Stimulated activated CD4-positive, alpha-beta T cell treated with anti-CD3 and anti-CD28 coated beads, Interleukin-2, amount 100 ng/mL, for 4 hours (primary cell): Measurements from ENCODE around the gene LIPA.

ENCODE experiments used
- DNase-seq: peaks from one replicate; pipeline ENCODE4 v3.0.0-alpha.2; 2020; ENCODE audit warnings: low read depth

Gene LIPA

DNA sequence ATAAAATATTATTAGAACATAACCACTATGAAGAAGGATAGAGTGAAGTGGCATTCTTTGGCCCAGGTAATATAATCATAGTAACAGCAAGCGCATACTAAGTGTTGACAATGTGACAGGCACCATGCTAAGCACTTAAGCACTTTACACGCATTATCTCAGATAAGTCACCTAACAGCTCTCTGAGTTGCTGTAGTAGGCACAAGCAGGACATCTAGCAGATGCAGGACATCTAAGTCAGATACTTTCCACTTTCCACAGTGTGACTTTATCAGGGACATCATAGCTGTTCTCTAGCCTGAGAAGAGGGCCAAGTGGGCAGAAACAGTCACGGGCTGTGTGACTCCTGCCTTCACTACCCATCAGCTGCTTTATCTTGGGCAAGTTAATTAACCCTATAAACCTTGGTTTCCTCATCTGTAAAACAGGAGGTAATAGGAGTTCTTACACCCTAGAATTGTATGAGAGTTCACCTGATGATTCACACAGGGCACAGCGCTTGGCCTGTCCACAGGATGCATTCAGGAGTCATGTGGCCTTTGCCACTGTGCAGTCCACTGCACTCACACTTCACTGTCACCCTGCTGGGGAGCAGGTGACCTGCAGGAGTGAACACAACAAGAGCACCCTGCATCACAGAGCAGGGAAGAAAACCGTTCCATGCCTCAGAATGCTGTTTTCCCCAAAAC lies 12.5 kb downstream of the LIPA start:
- DNase-seq: no peak

DNA sequence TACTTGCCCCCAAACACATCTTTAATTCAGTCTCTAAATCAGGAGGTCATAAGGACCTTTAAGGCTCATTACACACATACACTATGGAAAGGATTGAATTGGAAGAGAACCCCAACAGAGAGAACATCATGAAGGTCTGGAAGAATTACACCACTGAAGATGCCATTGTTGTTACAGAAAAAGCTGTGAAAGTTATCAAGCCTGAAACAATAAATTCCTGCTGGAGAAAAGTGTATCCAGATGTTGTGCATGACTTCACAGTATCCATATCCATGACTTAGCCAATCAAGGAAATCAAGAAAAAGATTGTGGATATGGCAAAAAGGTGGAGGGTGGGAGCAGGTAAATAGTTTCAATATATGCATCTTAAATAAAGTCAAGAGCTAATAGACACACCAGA lies 13.7 kb downstream of the LIPA start:
- no peak for DNase-seq

DNA sequence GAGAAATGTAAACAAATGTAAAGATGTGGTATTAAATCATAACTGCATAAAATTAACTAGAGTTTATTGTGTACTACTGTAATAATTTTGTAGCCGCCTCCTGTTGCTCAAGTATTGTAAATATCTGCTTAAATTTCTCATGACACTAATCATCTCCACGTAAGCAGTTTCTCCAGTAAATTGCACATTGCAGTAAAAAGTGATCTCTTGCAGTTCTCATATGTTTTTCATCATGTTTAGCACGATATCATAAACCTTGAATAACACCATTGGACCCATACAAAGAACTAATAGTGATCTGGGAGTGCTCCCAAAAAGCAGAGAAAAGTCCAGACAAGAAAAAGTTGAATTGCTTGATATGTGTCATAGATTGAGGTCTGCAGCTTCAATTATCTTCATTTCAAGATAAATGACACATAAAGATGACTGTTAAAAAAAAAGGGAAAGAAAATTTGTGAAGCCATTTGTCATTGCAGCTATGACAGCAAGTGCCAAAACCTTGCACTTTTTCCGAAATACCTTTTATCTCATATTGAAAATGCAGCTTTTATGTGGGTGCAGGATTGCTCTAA lies 15.3 kb downstream of the LIPA start:
- DNase-seq: no peak

DNA sequence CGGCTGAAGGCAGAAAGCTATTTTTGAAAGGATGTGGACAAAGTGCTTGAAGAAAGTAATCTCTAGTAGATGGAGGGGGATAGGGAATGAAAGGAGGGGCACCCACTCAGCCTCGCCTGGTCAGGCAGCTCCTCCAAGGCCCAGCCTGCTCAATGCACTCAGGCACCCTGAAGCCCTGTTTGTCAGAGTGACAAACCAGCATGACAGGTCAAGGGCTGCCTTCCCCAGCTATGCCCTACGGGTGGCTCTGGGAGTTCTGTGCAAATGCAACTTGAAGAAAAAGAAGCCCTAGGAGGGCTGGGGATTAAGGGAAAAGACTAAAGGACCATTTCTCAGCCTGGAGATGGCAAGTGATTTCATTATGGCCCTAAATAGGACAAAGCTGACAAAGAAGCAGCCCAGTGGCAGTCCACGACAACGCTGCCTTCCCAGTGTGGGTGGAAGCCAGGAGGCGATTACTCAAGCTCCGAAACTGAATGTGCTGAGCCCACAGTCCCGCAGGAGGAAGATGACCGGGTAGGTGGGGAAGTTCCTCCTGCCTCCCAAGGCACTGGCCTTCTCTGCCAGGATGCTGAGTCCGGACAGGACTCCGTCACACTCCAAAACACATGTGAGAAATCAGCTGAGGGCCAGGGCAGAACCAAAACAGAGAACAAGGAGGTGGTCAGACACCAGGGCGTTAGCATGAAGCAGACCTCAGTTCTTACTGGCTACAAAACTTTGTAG lies 16.3 kb downstream of the LIPA start:
- DNase-seq: no peak

DNA sequence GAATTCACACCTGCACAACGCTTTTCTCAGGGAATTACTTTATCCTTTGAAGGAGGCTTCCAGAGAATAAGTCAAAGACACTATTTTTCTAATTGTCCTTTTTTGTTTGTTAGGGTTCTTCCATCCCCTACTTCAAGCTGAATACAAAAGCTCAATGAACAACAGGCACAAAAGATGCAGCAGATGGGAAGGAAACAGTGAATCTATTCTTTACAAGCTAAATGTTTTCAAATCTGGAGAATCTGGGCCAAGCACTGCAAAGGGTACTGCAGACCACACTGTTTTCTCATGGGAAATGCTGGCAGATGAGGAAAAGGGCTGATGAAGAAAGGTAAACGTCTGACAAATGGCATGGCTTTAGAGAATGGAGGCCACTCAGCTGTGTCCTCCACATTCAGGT lies 18.5 kb downstream of the LIPA start:
- no peak for DNase-seq

DNA sequence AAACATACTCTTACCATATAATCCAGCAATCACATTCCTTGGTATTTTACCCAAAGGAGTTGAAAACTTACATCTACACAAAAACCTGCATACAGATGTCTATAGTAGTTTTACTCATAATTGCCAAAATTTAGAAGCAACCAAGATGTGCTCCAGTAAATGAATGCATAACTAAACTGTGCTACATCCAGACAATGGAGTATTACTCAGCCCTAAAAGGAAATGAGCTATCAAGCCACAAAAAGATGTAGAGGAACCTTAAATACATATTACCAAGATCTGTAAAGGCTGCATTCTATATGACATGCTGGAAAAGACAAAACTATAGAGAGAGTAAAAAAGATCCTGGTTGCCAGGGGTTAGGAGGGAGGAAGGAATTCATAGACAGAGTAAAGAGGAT lies 22.6 kb downstream of the LIPA start:
- DNase-seq: no peak

DNA sequence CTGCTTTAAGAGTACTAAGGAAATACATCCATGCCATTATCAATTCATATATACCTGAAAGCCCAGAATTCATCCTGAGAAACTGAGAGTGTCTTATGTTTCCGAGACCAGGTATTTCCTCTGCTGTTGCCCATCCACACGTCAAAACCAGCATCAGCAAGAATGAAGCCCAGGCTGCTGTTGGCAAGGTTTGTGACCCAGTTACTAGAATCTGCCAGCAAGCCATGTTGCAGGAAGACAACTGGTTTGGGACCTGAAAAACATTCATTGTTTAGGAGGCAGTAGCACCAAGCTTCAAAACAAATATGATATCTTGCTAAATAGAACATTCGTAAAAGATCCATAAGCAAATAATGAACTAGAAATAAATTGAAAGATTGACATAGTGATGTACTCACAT lies 23.4 kb downstream of the LIPA start:
- DNase-seq: no peak

DNA sequence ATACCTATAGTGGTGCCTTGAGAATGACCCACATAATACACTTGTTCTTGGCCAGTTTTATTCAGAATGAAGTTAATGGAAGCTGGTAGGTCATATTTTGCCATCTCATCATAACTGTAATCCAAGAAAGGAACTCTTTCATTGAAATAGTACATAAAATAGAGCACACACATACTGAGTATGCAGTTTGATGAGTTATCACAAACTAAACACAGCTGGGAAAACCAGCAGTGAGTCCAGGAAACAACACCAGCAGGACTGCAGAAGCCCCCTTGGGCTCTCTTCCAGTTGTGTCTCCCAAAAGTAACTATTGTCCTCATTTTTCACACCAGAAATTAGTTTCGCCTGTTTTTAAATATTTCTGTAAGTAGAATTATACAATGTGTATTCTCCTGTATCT lies 24.7 kb downstream of the LIPA start:
- DNase-seq: no peak

DNA sequence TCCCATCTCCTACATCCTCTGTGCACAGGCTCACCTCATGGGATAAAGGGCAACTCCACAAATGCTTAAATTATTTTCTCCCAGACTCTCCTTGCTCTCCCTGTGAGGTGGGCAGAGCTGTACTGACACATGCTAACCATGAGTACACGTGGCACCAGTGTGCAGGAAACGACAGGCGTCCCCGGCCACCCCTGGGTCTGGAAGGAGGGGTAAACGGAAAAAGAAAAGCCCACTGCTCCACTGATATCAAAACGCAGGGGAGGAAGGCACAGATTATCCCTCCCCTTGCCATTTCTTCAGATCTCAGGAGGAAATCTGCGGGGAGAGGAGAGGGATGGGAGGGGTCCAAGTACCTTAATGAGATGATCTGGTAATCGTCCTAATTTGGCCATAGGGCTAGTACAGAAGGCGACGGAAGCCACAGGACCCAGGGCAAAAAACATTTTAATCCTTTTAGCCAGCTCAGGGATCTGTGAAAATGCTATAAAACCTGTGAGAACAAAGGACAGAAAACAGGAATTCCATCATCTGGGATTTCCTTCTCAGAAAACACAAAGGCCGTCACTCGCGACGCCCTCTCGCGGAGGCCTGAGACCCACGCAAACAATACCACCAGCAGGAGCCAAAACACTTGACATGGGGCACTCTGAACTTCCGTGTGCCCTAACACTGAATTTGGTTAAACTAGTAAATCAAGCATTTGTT lies 26.7 kb downstream of the LIPA start:
- no peak for DNase-seq

DNA sequence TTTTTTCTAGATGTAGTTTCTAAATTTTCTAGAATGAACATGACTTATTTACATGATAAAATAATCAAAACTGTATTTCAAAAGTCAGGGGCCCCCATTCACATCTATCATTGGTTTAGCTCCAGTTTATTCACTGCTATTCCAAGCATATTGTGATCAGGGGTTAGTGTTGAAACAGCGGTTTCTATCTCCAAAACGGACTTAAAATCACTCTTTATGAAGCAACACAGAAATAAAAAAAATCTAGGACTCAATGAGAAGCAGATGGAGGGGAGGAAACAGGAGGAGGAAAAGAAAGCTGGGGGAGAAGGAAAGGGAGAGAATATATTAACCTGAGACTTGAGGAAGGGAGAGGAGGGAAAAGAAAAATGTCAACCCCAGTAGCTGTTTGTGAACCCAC lies 29.7 kb downstream of the LIPA start:
- DNase-seq: no peak

DNA sequence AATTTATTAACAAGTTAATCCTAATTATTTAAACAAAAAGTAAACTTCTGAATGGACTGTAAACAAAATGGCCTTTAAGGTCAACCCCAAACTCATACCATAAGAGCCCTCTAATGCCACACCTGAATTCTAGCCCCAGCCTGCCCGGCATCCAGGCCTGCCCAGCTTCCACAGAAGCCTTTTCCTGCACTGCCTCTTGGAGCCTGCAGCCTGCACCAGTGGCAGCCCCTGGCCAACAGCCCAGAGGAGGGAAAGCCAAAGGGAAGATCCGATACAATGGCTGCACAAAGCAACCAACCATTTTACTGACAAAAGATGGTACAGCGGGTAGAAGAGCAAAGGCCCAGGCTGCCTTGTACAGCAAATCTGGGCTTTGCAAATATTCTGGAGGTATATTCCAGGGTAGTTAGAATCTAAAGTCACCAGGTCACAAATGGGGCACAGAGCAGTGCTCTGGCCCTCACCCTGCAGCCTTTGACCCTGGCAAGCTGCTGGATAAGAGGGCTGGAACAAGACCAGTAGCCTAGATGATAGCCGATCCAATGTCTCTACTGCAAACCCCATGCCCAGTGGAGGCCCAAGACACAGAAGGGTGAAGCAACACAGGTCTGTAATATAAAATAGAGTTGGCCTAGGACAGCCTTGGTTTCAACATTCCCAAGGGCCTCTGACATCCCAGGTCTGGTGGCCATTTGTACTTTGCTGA lies 31.9 kb downstream of the LIPA start:
- no peak for DNase-seq

DNA sequence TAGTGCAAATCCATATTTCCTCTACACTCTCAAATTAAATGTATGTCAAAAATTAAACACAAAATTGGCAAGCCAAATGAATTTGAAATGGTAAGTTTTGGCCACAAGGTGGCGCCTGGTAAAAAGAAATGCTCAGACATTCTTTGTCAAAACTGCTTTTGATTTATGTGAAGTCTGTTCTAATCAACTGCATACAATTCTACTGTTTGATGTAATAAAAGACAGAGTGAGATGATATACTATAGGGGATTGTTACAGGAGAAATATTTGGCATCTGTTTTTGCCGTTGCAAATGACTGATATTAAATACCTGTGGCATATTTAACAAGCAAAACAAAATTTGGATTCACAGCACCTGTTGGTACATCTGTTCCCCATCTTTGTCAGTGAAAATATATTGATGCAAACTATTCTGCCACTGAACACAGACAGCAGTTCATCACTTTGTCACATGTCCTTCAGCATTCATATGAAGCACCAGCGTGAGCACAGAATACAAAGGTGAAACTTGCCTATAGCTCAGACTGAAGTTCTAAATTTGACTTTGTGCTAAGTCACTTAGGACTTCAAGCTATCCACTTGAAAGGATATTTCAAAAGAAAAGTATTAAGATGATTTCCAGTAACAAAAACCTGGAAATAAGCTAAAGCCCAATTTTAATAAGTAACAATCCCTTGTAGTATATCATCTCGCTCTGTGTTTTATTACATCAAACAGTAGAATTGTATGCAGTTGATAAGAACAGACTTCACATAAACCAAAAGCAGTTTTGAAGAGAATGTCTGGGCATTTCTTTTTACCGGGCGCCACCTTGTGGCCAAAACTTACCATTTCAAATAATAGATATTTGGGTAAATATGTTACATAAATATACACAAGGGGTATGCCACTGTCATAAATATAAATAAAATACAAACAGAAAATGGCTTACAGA lies 34.3 kb downstream of the LIPA start:
- DNase-seq: peak; percentile 51

DNA sequence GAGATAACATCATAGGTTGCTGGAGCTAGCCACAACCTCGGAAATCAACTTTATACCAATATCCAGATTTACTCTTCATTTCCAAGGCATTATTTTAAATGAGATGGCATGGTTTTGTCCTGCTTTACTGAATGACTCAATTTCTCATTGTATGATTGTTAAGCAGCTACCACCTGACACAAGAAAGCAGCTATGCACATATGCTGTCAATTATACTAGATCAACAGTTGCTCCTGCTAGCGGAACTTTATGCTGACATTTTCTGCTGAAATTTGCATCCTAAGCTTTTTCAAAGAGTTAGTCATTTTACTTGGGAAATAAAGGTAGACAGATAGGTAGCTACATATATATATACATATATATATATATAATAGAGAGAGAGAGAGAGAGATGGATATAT lies 35.5 kb downstream of the LIPA start:
- DNase-seq: no peak

DNA sequence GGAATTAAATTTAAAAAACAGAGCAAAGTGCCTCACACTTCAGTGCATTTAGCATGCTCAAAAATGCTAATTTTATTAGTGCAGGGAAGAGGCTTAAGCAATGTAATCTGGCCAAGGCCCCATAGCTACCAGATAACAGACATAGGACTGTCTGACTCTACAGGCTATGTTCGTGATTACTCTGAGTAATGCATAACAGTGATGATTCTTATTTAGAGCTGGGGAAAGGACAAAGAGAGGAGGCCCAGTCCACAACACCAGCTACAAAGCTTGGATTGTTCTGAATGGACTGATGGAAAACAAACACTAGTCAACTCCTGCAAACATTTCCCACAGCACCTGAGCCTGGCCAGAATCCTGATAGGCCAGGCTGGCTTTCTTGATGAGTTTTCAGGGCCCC lies 36.1 kb downstream of the LIPA start:
- DNase-seq: no peak

DNA sequence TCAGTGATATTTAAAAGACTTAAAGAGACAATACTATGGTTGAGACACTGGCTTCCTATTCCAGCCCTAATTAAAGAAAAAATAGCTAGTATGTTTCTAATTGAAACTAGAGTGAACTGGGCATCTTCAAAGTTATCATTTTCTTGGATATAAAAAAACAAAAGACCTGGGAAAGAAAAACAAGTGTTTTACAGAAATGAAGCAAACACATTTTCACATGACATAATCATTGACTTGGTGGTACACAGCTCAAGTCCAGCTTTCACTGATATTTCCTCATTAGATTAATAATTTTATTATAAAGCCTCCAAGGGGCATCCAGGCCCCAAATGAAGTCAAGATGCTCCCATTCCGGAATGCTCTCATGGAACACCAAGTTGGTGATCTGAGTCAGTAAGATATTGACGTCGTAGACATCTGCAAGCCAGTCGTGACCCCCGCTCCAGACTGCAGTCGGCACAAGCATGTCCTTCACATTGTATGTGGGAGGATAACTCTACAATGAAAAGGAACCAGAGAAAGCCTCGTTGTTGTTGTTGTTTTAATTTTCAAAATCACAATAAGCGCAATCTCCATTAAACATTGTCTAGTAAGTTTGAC lies 36.9 kb downstream of the LIPA start:
- DNase-seq: no peak

DNA sequence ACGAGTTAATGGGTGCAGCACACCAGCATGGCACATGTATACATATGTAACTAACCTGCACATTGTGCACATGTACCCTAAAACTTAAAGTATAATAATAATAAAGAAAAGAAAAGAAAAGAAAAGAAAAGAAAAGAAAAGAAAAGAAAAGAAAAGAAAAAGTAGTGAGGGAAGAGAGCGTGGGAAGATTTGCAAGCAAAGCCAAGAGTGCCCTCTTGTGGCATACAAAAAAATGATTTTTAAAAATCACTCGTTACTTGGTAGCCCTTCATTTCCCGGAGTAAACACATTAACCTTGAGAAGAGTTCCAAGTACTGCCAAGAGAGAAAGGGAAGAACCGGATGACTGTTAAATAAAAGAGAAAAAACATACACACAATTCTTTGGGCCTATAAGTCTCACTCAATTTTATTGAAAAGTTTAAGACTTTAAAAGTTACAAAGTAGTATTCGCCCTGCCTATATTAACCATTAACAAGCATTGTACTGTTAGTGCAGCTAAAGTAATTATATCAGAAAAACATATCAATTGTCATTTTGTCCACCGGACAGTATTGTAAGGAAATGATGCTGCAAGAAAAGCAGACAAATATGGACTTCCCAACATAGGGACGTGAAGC lies 38.3 kb downstream of the LIPA start:
- DNase-seq: no peak

DNA sequence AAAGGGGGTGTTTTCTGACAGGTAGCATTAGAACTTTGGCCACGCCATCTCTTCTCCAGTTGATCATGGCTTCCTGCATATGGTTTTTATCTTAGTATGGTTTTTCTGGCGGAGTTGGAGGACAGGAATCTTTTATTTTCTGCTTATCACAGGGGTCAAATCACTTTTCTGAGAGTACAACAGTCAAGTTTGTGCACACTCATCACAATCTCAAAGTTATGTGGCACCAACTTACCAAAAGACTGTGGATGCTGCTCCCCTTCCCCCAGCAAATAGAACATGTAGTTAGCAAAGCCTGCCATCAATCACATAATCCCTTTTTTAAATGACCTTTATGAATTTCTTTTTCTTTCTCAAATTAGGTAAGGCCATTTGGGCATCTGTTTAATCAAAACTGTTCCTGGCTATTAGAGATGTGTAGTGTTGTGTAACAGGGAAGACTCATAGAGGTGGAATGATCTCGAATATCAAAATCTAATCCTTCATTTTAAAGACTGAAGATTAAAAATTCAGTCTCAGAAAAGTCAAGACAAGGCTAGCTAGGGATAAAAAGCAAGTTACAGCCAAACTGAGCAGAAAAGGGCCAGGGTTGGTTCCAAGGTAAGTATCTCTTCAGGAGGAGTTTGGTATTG lies 40.7 kb downstream of the LIPA start:
- no peak for DNase-seq

DNA sequence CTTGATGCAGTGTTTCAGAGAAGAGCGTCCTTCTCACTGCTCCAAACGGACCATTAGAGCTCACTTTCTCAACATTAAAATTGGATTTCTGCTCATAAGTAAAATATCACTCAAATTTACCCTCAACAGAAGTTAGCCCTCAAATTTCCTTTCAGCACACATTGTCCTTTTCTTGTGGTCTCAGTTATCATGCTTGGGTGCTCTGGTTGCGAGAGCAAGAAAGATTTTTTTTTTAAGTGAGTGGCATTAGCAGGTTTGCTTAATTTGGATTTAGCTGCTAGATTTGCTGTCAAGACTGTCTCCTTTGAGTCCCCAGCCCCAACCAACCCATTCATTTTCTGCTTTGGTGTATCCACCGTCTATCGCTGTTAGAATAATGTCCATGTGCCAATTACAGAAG lies 41.9 kb downstream of the LIPA start:
- DNase-seq: no peak

DNA sequence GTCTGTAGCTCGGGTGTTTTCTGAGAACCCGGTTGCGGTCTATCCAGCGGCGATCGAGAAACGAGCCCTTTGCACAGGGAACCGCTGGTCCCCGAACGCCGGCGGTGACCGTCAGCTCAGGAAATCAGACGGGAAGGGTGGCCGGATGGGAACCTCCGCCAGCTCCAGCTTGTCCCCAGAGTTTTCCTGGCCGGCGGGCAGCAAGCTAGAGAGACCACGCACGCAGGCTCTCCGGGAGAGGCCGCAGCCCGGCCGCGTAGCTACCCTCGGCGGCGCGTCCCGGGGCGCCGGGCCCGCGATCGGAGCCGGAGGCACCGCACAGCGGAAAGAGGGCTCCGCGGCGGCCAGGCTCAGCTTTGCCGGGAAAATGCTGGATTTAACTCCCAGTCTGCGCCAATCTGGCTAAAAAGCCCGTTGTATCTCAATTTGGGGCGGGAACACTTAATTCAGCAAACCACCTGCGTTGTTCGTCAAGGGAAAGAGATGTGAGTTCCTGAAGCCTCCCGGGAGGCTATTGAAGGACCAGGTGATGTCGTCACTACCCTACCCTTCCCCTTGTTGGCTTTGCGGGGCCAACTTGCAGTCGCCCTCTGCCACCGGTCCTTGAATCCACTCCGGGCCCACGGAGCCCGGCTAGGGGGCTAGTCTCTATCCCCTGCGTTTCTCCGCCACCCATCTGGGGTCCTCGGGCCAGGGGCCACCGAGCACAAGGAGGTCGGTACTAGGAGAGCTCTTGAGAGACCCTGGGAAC lies 43.6 kb downstream of the LIPA start:
- no peak for DNase-seq
